ENCODE measurements around the gene MYO1B.

DNA sequence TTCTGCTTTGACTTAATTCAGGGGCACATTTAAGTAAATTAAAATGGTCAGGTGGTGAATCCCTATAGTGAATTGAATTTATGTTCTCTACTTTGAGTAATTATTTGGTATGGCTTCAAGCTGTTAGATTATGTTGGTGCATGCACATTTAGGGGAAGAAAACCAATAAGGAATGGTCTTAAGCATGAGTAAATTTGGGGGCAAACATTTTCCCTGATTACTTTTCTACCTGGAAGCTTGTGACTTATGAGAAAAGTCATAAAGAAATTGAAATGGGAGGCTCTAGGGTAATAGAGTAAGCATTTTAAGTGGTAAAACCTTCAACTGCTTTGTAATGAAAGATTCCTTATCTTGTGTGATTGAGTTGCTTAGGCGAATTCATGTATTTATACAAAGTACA lies 112.5 kb downstream of the MYO1B start:
- TF ChIP-seq, protein P1, sequence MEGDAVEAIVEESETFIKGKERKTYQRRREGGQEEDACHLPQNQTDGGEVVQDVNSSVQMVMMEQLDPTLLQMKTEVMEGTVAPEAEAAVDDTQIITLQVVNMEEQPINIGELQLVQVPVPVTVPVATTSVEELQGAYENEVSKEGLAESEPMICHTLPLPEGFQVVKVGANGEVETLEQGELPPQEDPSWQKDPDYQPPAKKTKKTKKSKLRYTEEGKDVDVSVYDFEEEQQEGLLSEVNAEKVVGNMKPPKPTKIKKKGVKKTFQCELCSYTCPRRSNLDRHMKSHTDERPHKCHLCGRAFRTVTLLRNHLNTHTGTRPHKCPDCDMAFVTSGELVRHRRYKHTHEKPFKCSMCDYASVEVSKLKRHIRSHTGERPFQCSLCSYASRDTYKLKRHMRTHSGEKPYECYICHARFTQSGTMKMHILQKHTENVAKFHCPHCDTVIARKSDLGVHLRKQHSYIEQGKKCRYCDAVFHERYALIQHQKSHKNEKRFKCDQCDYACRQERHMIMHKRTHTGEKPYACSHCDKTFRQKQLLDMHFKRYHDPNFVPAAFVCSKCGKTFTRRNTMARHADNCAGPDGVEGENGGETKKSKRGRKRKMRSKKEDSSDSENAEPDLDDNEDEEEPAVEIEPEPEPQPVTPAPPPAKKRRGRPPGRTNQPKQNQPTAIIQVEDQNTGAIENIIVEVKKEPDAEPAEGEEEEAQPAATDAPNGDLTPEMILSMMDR (IDR thresholded peaks at IDR 0.05) = no peak
- no peak for TF ChIP-seq EP300 (IDR thresholded peaks at IDR 0.05)
